Activated CD4-positive, alpha-beta T cell treated with anti-CD3 and anti-CD28 coated beads for 36 hours (primary cell): ENCODE data around the gene TAF6. TPM values are rescaled to one million over a fixed set of nuclear protein-coding genes. Genes with fewer than 3 reads are reported as not detected.

ENCODE experiments used
- ATAC-seq: fragments of 200-7000 bp; cut with Tn5 transposase; one replicate; pipeline ENCODE4 v1.10.0; 2021; ENCODE audit warnings: mild to moderate bottlenecking, moderate library complexity
- CTCF ChIA-PET: fragments of 350-600 bp; sonication (Branson Sonifier 250); formaldehyde crosslinking; loops from one replicate; lab custom pipeline; 2021; ENCODE audit warnings: antibody characterized with exemption; lab: Charles Lee
- POLR2A ChIA-PET: fragments of 350-600 bp; sonication (Branson Sonifier 250); formaldehyde crosslinking; loops from one replicate; lab custom pipeline; 2021; ENCODE audit warnings: antibody characterized with exemption, inconsistent platforms; lab: Charles Lee
- DNase-seq: peaks from one replicate; pipeline ENCODE4 v3.0.0-alpha.2; 2020
- H3K27ac Mint-ChIP-seq: one replicate; pipeline ENCODE4 v1.8.0; 2021; ENCODE audit warnings: mixed read lengths
- H3K27me3 Mint-ChIP-seq: one replicate; pipeline ENCODE4 v1.8.0; 2021; ENCODE audit warnings: mixed read lengths
- H3K36me3 Mint-ChIP-seq: one replicate; pipeline ENCODE4 v1.8.0; 2021; ENCODE audit warnings: low read depth, mixed read lengths
- H3K4me1 Mint-ChIP-seq: one replicate; pipeline ENCODE4 v1.8.0; 2021; ENCODE audit warnings: mixed read lengths
- H3K4me3 Mint-ChIP-seq: one replicate; pipeline ENCODE4 v1.8.0; 2021; ENCODE audit warnings: mild to moderate bottlenecking, moderate library complexity, mixed read lengths
- H3K9me3 Mint-ChIP-seq: one replicate; pipeline ENCODE4 v1.8.0; 2021; ENCODE audit warnings: low read depth, mixed read lengths
- intact Hi-C, 2 experiments: fragments of 100-400 bp; cut with DNase I in 1 of 2; cut with micrococcal nuclease in 1 of 2; formaldehyde crosslinking; loops; one replicate each; pipeline versions ENCODE4 v1.14.2 to v1.15.1; 2022 to 2024; cut with DNase I, micrococcal nuclease
- total RNA-seq, 2 experiments: library from RNA; stranded (reverse); gene quantifications; one replicate each; pipeline ENCODE4 v1.2.3, GENCODE V29; 2021

The TAF6 gene
- total RNA-seq, 2 experiments from 2014 or later: 54.3 to 59.5 TPM

GRCh38 chr7:100095289-100095688 is 23.9 kb downstream of the TAF6 start:
- intact Hi-C loops: no loop called here
- no peak for DNase-seq
- Mint-ChIP-seq H3K4me1 (peaks cover 47% of the 10 kb centered on the region), H3K4me3 (no peak overlapping the region), H3K36me3 (peaks cover 95% of the 10 kb centered on the region), H3K27ac (no peak overlapping the region), H3K27me3 (no peaks in the 10 kb centered on the region), H3K9me3 (no peaks in the 10 kb centered on the region)
- ATAC-seq: no peak
- ChIA-PET CTCF (interaction anchor here (0.7 to 1.4 kb wide), 2 partner anchors 10 to 38 kb away, joined by 3 to 5 read pairs; no protein-coding TSS in a partner anchor), POLR2A (interaction anchor here (0.6 to 1.3 kb wide), 4 partner anchors 13 to 258 kb away, joined by 3 to 9 read pairs (median 3); no protein-coding TSS in a partner anchor)

DNA sequence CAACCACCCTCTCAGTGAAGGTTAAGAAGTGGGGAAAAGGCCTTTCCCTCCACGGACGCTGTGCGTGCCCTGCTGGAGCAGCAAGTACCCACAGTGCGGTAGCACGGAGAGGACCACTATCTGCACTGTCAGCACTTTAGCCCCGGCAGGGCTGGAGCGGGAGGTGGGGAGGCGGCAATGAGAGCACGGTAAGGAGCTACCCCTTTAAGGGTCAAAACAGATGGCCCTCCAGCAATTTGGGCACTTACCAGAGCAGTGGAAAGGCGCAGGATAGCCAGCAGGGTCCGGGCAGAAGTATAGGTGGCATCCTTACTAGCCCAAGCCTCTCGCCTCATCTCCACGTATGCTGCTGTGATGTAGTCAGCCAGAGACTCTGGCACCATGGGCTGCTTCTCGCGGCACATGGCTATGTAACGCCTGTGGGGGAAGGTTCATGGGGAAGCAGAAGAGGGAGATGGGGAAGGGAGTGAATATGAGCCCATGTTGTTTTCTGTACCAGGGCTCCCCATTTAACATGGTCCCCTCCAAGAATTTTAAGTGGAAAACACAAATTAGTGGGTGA is 25.2 kb downstream of the TAF6 start:
- ATAC-seq: no peak
- no peaks in the 10 kb centered on the region for H3K27me3 Mint-ChIP-seq
- ChIA-PET POLR2A (interaction anchor here (0.9 to 1.2 kb wide), 2 partner anchors 12 kb away, joined by 3 read pairs; no protein-coding TSS in a partner anchor), CTCF (interaction anchor here (0.7 kb wide), 2 partner anchors 11 to 33 kb away, joined by 3 read pairs; partner anchors contain the start of gene MBLAC1)
- peaks cover 89% of the 10 kb centered on the region for H3K36me3 Mint-ChIP-seq
- H3K27ac Mint-ChIP-seq: no peak overlapping the region
- no peaks in the 10 kb centered on the region for H3K9me3 Mint-ChIP-seq
- H3K4me1 Mint-ChIP-seq: peaks cover 43% of the 10 kb centered on the region
- intact Hi-C loops: no loop called here
- no peak for DNase-seq
- H3K4me3 Mint-ChIP-seq: no peak overlapping the region

DNA sequence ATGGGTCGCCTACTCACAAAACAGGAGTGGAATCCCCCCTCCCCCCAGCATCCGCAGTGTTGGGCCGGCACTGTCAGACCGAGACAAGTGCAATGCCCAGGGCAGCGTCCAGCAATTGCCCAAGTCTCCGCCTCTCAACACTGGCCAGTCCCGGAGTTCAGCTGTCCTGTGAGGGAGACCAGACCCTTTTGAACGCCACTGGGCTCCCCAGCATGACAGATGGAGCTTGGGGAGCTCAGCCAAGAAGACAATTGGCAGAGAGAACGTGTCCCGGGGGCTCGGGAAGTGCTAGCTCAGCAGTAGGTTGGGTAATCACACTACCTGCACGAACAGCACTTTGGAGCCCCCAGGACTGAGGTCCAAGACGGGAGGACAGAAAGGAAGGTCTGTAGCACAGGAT is 25.7 kb downstream of the TAF6 start:
- CTCF ChIA-PET: interaction anchor here (0.7 kb wide), 1 partner anchor 12 kb away, joined by 3 read pairs; no protein-coding TSS in a partner anchor
- no peak for DNase-seq
- Mint-ChIP-seq H3K9me3 (no peaks in the 10 kb centered on the region), H3K36me3 (peaks cover 84% of the 10 kb centered on the region), H3K4me3 (no peak overlapping the region), H3K27me3 (no peaks in the 10 kb centered on the region), H3K4me1 (peaks cover 37% of the 10 kb centered on the region), H3K27ac (peak overlapping the region; percentile 31)
- ATAC-seq: no peak
- POLR2A ChIA-PET: interaction anchor here (0.9 to 1.2 kb wide), 3 partner anchors 11 to 13 kb away, joined by 3 read pairs; no protein-coding TSS in a partner anchor
- intact Hi-C loops: no loop called here

DNA sequence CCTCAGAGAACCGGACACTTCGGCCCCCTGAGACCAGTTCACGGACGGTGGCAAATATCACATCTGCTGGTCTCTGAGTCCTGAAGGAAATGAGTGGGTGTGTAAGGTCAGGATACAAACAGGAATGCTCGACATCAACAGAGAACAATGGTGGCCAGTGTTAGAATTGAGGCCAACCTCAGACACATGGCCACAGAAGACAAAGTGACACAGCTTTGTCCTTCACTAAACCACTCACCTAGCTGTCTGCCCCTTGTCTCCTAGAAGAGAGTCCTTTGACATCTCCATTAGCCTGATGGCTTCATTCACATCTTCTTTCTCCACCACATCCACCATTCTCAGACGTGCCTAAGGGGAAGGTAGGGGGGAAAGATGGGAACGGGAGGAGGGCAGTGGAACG is 26.1 kb downstream of the TAF6 start:
- ChIA-PET POLR2A (interaction anchor here (0.9 to 6.1 kb wide), 4 partner anchors 8 to 13 kb away, joined by 3 to 74 read pairs (median 3); partner anchors contain the start of genes AP4M1 and MCM7), CTCF (no interaction called here)
- H3K4me1 Mint-ChIP-seq: peaks cover 35% of the 10 kb centered on the region

DNA sequence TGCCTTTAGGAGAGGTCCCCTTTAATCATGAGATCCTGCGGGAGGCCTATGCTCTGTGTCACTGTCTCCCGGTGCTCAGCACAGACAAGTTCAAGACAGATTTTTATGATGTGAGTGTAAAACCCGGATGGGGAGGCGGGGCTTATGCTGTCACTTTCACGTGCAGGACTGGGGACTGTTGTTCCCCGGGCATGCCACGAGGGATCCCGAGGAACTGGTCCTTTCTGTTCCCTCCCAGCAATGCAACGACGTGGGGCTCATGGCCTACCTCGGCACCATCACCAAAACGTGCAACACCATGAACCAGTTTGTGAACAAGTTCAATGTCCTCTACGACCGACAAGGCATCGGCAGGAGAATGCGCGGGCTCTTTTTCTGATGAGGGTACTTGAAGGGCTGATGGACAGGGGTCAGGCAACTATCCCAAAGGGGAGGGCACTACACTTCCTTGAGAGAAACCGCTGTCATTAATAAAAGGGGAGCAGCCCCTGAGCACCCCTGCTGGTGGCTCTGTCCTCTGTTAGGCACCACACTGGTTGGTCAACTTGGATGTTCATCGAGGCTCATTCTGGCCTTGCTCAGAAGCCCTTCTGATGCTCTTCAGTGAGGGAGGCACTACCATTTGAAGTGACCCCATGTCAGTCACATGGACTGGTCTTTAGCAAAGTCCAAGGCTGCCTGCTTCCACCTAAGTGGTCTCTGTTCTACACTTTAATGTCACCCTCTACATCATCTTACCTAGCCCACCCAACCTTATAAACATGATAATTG is 27.6 kb downstream of the TAF6 start:
- Mint-ChIP-seq H3K4me1 (peaks cover 31% of the 10 kb centered on the region), H3K4me3 (no peak overlapping the region), H3K27me3 (no peaks in the 10 kb centered on the region), H3K36me3 (peaks cover 66% of the 10 kb centered on the region), H3K27ac (peak overlapping the region; percentile 59), H3K9me3 (no peaks in the 10 kb centered on the region)
- CTCF ChIA-PET: interaction anchor here (1.0 to 1.7 kb wide), 2 partner anchors 10 kb away, joined by 3 to 8 read pairs; partner anchors contain the start of genes AP4M1 and MCM7
- intact Hi-C loops: no loop called here
- peak; percentile 39 for DNase-seq
- peak; percentile 4 for ATAC-seq
- POLR2A ChIA-PET: interaction anchor here (0.7 to 6.1 kb wide), 4 partner anchors 10 to 339 kb away, joined by 3 to 74 read pairs (median 4); partner anchors contain the start of genes AP4M1 and MCM7

More for the DNA sequence above, 26.1 kb downstream of the TAF6 start:
- Mint-ChIP-seq H3K4me3 (no peak overlapping the region), H3K36me3 (peaks cover 79% of the 10 kb centered on the region), H3K27ac (peak overlapping the region; percentile 31), H3K9me3 (no peaks in the 10 kb centered on the region), H3K27me3 (no peaks in the 10 kb centered on the region)
- ATAC-seq (no peak), DNase-seq (no peak)
- intact Hi-C loops: no loop called here

DNA sequence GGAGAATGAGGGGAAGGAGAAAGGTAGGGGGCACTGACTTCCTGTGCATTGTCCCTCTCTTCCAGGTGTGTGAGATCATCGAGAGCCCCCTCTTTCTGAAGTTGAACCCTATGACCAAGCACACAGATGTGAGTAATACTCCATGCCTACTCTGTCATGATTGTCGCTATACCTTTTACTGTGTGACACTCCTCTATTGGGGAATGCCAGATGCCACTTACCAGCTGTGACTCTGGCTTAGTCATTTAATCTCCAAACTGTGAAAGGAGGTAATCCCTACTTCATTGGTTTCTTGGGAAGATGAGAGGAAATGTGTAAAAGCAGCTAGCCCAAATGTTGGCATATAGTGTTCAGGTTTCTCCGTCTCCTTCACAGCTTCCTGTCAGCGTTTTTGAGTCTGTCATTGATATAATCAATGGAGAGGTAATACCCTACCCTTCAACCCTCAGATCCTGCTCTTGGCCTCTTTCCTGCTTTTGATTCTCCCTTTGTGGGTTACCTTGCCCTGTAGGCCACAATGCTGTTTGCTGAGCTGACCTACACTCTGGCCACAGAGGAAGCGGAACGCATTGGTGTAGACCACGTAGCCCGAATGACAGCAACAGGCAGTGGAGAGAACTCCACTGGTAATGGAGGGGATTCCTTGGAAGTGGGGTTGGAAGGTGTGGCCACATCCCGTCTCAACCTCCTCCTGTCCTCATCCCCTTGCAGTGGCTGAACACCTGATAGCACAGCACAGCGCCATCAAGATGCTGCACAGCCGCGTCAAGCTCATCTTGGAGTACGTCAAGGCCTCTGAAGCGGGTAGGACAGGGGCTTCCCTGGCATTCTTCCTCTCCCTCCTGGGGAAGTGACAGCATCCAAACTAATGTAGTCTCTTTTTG is 28.4 kb downstream of the TAF6 start:
- Mint-ChIP-seq H3K27ac (peak overlapping the region; percentile 59), H3K4me1 (peaks cover 27% of the 10 kb centered on the region), H3K27me3 (no peaks in the 10 kb centered on the region), H3K9me3 (no peaks in the 10 kb centered on the region), H3K4me3 (peak overlapping the region; percentile 89), H3K36me3 (peaks cover 59% of the 10 kb centered on the region)
- ChIA-PET POLR2A (interaction anchor here (0.6 to 6.1 kb wide), 6 partner anchors 11 to 339 kb away, joined by 3 to 74 read pairs (median 4); partner anchors contain the start of genes AP4M1, MBLAC1 and MCM7), CTCF (interaction anchor here (0.8 to 1.7 kb wide), 4 partner anchors 9 to 43 kb away, joined by 3 to 8 read pairs (median 4); partner anchors contain the start of genes AP4M1 and MCM7)
- ATAC-seq (peak; percentile 27), DNase-seq (peak; percentile 28)
- intact Hi-C loops: loop anchor here in 1 of 2 experiments (1.0 kb wide), 1 partner anchor 10 kb away; no protein-coding TSS in a partner anchor

GRCh38 chr7:100089458-100090196 is 29.5 kb downstream of the TAF6 start:
- H3K4me1 Mint-ChIP-seq: peaks cover 25% of the 10 kb centered on the region
- ATAC-seq (no peak), DNase-seq (peak; percentile 33)
- no peaks in the 10 kb centered on the region for H3K9me3 Mint-ChIP-seq
- CTCF ChIA-PET: interaction anchor here (0.9 to 1.8 kb wide), 4 partner anchors 12 to 65 kb away, joined by 4 to 8 read pairs (median 6); partner anchors contain the start of genes AP4M1 and MCM7
- H3K27ac Mint-ChIP-seq: peak overlapping the region; percentile 96
- peaks cover 48% of the 10 kb centered on the region for H3K36me3 Mint-ChIP-seq
- H3K27me3 Mint-ChIP-seq: no peaks in the 10 kb centered on the region
- intact Hi-C loops: loop anchor here (1.0 to 10.0 kb wide), 9 partner anchors 11 to 785 kb away; partner anchors contain the start of genes TRIM4 (in 2 of the 2), BUD31 (in 1 of the 2), MEPCE (in 1 of the 2) and PDAP1 (in 1 of the 2)
- H3K4me3 Mint-ChIP-seq: peak overlapping the region; percentile 89
- POLR2A ChIA-PET: interaction anchor here (0.6 to 6.1 kb wide), 3 partner anchors 12 to 364 kb away, joined by 3 to 74 read pairs (median 3); partner anchors contain the start of genes AP4M1, MBLAC1 and MCM7

GRCh38 chr7:100088621-100089457 is 30.3 kb downstream of the TAF6 start, which contains the start of gene COPS6:
COPS6 (plus strand) TSS chr7:100088969; CDS start chr7:100088991, 22 bp downstream.
- Mint-ChIP-seq H3K4me1 (peaks cover 25% of the 10 kb centered on the region), H3K36me3 (peaks cover 41% of the 10 kb centered on the region), H3K4me3 (peak within 1 kb of the TSS; percentile 89), H3K27ac (peak within 1 kb of the TSS; percentile 96), H3K27me3 (no peaks in the 10 kb centered on the region), H3K9me3 (no peaks in the 10 kb centered on the region)
- ATAC-seq: peak; percentile 67
- ChIA-PET POLR2A (interaction anchor here (6.1 kb wide), 1 partner anchor 13 kb away, joined by 74 read pairs; the partner anchor contains the start of genes AP4M1 and MCM7), CTCF (interaction anchor here (0.7 to 1.8 kb wide), 3 partner anchors 13 to 199 kb away, joined by 3 to 6 read pairs (median 3); partner anchors contain the start of genes AP4M1 and MCM7)
- intact Hi-C loops: loop anchor here (1.0 to 10.0 kb wide), 11 partner anchors 11 to 786 kb away; partner anchors contain the start of genes TRIM4 (in 2 of the 2), BUD31 (in 1 of the 2), CNPY4 (in 1 of the 2) and MEPCE (in 1 of the 2)
- DNase-seq: peak; percentile 92
